GM12878 (cell line): Measurements from ENCODE around the gene TBC1D8. TPM values are rescaled to one million over a fixed set of nuclear protein-coding genes. Genes with fewer than 3 reads are reported as not detected.

Experiments
- ATAC-seq: fragments of 200-7000 bp; cut with Tn5 transposase; 3 replicates; pipeline ENCODE4 v1.9.1; 2020; ENCODE audit warnings: mild to moderate bottlenecking, moderate library complexity
- BruUV-seq: library from RNA; stranded (reverse); fragments of 400-500 nt; replicated peaks from 2 replicates; lab custom pipeline; 2021; lab: Mats Ljungman, UMichigan
- CTCF ChIA-PET: fragments of 300-600 bp; sonication (Branson Sonifier 250); formaldehyde crosslinking; extraction: SDS; loops from one replicate; lab custom pipeline; 2021; ENCODE audit warnings: inconsistent platforms; lab: Yijun Ruan, JAX
- POLR2A ChIA-PET: fragments of 350-600 bp; formaldehyde crosslinking; extraction: SDS; loops from one replicate; lab custom pipeline; 2021; ENCODE audit warnings: inconsistent platforms; lab: Charles Lee
- RAD21 ChIA-PET: fragments of 300-600 bp; sonication (Branson Sonifier 250); formaldehyde crosslinking; loops from one replicate; lab custom pipeline; 2023; ENCODE audit warnings: antibody characterized with exemption; ENCODE audit not compliant: unreplicated experiment; lab: Charles Lee
- SMC1A ChIA-PET: fragments of 300-600 bp; sonication (Branson Sonifier 250); formaldehyde crosslinking; loops from one replicate; lab custom pipeline; 2023; ENCODE audit not compliant: unreplicated experiment, uncharacterized antibody; lab: Charles Lee
- DNase-seq: peaks from one replicate; pipeline ENCODE4 v3.0.0-alpha.2; 2011; ENCODE audit warnings: low read depth, low spot score
- FAIRE-seq: peaks from 3 replicates; lab custom pipeline; 2011; peaks lifted over from hg19 to GRCh38; lab: Jason Lieb, UNC
- H2AFZ ChIP-seq: 2 replicates; pipeline ENCODE4 v1.6.0; 2011; ENCODE audit warnings: low read depth, low read length, control low read depth; ENCODE audit not compliant: control insufficient read depth
- H3K27ac ChIP-seq: 2 replicates; pipeline ENCODE4 v1.5.1; 2011; ENCODE audit warnings: control low read depth; ENCODE audit not compliant: control insufficient read depth, insufficient read depth
- H3K27me3 ChIP-seq, 2 experiments: replicated peaks in 1 of 2; 2 replicates each; pipeline versions ENCODE4 v1.6.0 to v1.6.1; 2011; ENCODE audit warnings: low read length in 1 of 2; ENCODE audit not compliant: control insufficient read depth in 2 of 2, insufficient read depth in 2 of 2
- H3K36me3 ChIP-seq, 2 experiments: 2 replicates each; pipeline ENCODE4 v1.5.1; 2011; ENCODE audit warnings: low read length in 1 of 2; ENCODE audit not compliant: control insufficient read depth in 2 of 2, insufficient read depth in 2 of 2
- H3K4me1 ChIP-seq: 2 replicates; pipeline ENCODE4 v1.6.1; 2011; ENCODE audit warnings: mild to moderate bottlenecking, low read length, moderate library complexity, mixed read lengths; ENCODE audit not compliant: control insufficient read depth, insufficient read depth
- H3K4me2 ChIP-seq: 2 replicates; pipeline ENCODE4 v1.6.0; 2011; ENCODE audit warnings: control low read depth; ENCODE audit not compliant: control insufficient read depth, insufficient read depth
- H3K4me3 ChIP-seq: fragments of 200-600 bp; sonication (generic); 2 replicates; pipeline ENCODE4 v1.5.1; 2016
- H3K79me2 ChIP-seq: 2 replicates; pipeline ENCODE4 v1.6.0; 2011; ENCODE audit warnings: low read length; ENCODE audit not compliant: control insufficient read depth, insufficient read depth
- H3K9ac ChIP-seq: 2 replicates; pipeline ENCODE4 v1.8.0; 2011; ENCODE audit warnings: low read length, control low read depth, mixed read lengths; ENCODE audit not compliant: control insufficient read depth, insufficient read depth
- H3K9me3 ChIP-seq: replicated peaks from 3 replicates; pipeline ENCODE4 v1.5.1; 2011; ENCODE audit warnings: mild to moderate bottlenecking, low read length; ENCODE audit not compliant: control insufficient read depth, insufficient read depth
- H4K20me1 ChIP-seq: 2 replicates; pipeline ENCODE4 v1.6.0; 2011; ENCODE audit not compliant: control insufficient read depth, insufficient read depth
- CREM ChIP-seq: IDR thresholded peaks from 2 replicates; pipeline ENCODE4 v1.6.1; 2014; ENCODE audit warnings: antibody characterized with exemption, low read depth
- FOXK2 ChIP-seq: fragments of 450-650 bp; IDR thresholded peaks from 2 replicates; pipeline ENCODE4 v1.6.1; 2017; ENCODE audit warnings: mild to moderate bottlenecking, moderate library complexity
- RELA ChIP-seq: fragments of 450-650 bp; IDR thresholded peaks from 2 replicates; pipeline ENCODE4 v1.8.0; 2014; ENCODE audit warnings: borderline replicate concordance; ENCODE audit not compliant: partially characterized antibody
- SUPT20H ChIP-seq: IDR thresholded peaks from 2 replicates; pipeline ENCODE4 v1.6.1; 2011; ENCODE audit warnings: low read depth, mild to moderate bottlenecking, low read length, moderate library complexity, borderline replicate concordance; ENCODE audit not compliant: control insufficient read depth
- USF1 ChIP-seq: IDR thresholded peaks from 2 replicates; pipeline ENCODE4 v1.6.1; 2011; ENCODE audit warnings: borderline replicate concordance, low read depth, mild to moderate bottlenecking, moderate library complexity, mixed read lengths, low read length; ENCODE audit not compliant: insufficient read depth; ENCODE audit errors: extremely low read length
- ZNF384 ChIP-seq: IDR thresholded peaks from 2 replicates; pipeline ENCODE4 v1.6.1; 2012; ENCODE audit warnings: low read depth, mild to moderate bottlenecking, low read length, improper control_type of control experiment, borderline replicate concordance
- ZZZ3 ChIP-seq: IDR thresholded peaks from 2 replicates; pipeline ENCODE4 v1.6.1; 2011; ENCODE audit warnings: low read depth; ENCODE audit not compliant: control insufficient read depth, insufficient read length
- WGBS: methylation state at CpG from one replicate; pipeline ENCODE4 v1.1.6; 2016; ENCODE audit warnings: low lambda C conversion rate; ENCODE audit not compliant: insufficient replicate concordance, insufficient coverage; ENCODE audit errors: missing lambda C conversion rate; 5-methylcytosine and 5-hydroxymethylcytosine counted together
- in situ Hi-C: fragments of 300-500 bp; cut with MboI; formaldehyde crosslinking; loops from 9 replicates; pipeline ENCODE4 v1.14.3; 2018; ENCODE audit warnings: mixed read lengths
- intact Hi-C: fragments of 100-400 bp; cut with micrococcal nuclease; formaldehyde crosslinking; loops from one replicate; pipeline ENCODE4 v1.14.2; 2022; ENCODE audit not compliant: unreplicated experiment
- polyA plus RNA-seq, 11 experiments: library from polyadenylated mRNA; depleted of rRNA in 4 of 11; unstranded in 6 of 11; stranded (reverse) in 5 of 11; fragments of >200 nt; fragmentation: Nextera tagmentation in 4 of 11; fragmentation: Illumina TruSeq in 1 of 11; extraction: Ambion mirVana in 4 of 11; extraction: Trizol in 1 of 11; gene quantifications; 1 replicate in 1 of 11; 2 replicates in 10 of 11; pipeline versions ENCODE4 v1.2.1 to v1.2.3, GENCODE V29; 2011 to 2016; ENCODE audit warnings: inconsistent platforms in 2 of 11, missing spikeins in 2 of 11, low read depth in 1 of 11
- total RNA-seq, 4 experiments: library from RNA; depleted of rRNA in 3 of 4; stranded (reverse); fragments of >200 nt in 3 of 4; fragmentation: Illumina TruSeq in 1 of 4; extraction: Trizol in 1 of 4; gene quantifications; 2 replicates each; pipeline versions ENCODE4 v1.2.1 to v1.2.3, GENCODE V29; 2013 to 2021
- TF ChIP-seq, protein P1 (sequence below): IDR thresholded peaks from 2 replicates; pipeline ENCODE4 v1.6.1; 2012; ENCODE audit warnings: improper control_type of control experiment, low read depth, low read length; ENCODE audit not compliant: insufficient replicate concordance
- TF ChIP-seq, protein P2 (sequence below): fragments of 450-650 bp; IDR thresholded peaks from 2 replicates; pipeline ENCODE4 v1.6.1; 2018; ENCODE audit warnings: mild to moderate bottlenecking, low read depth, moderate library complexity; ENCODE audit not compliant: partially characterized antibody
- TF ChIP-seq, protein P3 (sequence below): fragments of 450-650 bp; IDR thresholded peaks from 2 replicates; pipeline ENCODE4 v1.6.1; 2017; ENCODE audit warnings: mild to moderate bottlenecking
- TF ChIP-seq, protein P4 (sequence below): fragments of 450-650 bp; IDR thresholded peaks from 2 replicates; pipeline ENCODE4 v1.6.1; 2016; ENCODE audit warnings: mild to moderate bottlenecking

TBC1D8 gene
- total and polyA plus RNA-seq, 10 of the 15 experiments (the other 5 are each of a cell fraction or from before 2014, with no cell fraction given): 0.80 to 4.9 (median 4.4) TPM

- H3K79me2 ChIP-seq: no peaks in the 10 kb centered on the region
- no peak overlapping the region for H3K9ac ChIP-seq
- ChIA-PET POLR2A (no interaction called here), CTCF (interaction anchor here (0.6 kb wide), 1 partner anchor 57 kb away, joined by 3 read pairs; no protein-coding TSS in a partner anchor), RAD21 (no interaction called here), SMC1A (no interaction called here)
- no peak for DNase-seq
- no peak for FAIRE-seq
- H3K36me3 ChIP-seq: no peaks in the 10 kb centered on the region
- H3K27ac ChIP-seq: no peak overlapping the region
- 50% methylated on average over 2 of the region's 2 CpGs for WGBS
- H4K20me1 ChIP-seq: peaks cover 3% of the 10 kb centered on the region; the same call in 1 of the 2 replicates
- BruUV-seq: no TSS peak
- in situ Hi-C loops: loop anchor here (5.0 to 10.0 kb wide), 4 partner anchors 246 to 716 kb away; no protein-coding TSS in a partner anchor
- H2AFZ ChIP-seq: no peak overlapping the region
- peaks cover 0 to 1% of the 10 kb centered on the region in 2 experiments; a peak in 1 of 4 replicates for H3K27me3 ChIP-seq
- H3K4me3 ChIP-seq: no peak overlapping the region
- ATAC-seq: no peak
- no peaks in the 10 kb centered on the region for H3K9me3 ChIP-seq
- intact Hi-C loops: no loop called here
- H3K4me2 ChIP-seq: no peak overlapping the region
- H3K4me1 ChIP-seq: peaks cover 14% of the 10 kb centered on the region
- TF ChIP-seq USF1 (no peak), ZZZ3 (no peak), FOXK2 (no peak), RELA (no peak), CREM (no peak), SUPT20H (no peak), ZNF384 (no peak)
- TF ChIP-seq, protein P1, sequence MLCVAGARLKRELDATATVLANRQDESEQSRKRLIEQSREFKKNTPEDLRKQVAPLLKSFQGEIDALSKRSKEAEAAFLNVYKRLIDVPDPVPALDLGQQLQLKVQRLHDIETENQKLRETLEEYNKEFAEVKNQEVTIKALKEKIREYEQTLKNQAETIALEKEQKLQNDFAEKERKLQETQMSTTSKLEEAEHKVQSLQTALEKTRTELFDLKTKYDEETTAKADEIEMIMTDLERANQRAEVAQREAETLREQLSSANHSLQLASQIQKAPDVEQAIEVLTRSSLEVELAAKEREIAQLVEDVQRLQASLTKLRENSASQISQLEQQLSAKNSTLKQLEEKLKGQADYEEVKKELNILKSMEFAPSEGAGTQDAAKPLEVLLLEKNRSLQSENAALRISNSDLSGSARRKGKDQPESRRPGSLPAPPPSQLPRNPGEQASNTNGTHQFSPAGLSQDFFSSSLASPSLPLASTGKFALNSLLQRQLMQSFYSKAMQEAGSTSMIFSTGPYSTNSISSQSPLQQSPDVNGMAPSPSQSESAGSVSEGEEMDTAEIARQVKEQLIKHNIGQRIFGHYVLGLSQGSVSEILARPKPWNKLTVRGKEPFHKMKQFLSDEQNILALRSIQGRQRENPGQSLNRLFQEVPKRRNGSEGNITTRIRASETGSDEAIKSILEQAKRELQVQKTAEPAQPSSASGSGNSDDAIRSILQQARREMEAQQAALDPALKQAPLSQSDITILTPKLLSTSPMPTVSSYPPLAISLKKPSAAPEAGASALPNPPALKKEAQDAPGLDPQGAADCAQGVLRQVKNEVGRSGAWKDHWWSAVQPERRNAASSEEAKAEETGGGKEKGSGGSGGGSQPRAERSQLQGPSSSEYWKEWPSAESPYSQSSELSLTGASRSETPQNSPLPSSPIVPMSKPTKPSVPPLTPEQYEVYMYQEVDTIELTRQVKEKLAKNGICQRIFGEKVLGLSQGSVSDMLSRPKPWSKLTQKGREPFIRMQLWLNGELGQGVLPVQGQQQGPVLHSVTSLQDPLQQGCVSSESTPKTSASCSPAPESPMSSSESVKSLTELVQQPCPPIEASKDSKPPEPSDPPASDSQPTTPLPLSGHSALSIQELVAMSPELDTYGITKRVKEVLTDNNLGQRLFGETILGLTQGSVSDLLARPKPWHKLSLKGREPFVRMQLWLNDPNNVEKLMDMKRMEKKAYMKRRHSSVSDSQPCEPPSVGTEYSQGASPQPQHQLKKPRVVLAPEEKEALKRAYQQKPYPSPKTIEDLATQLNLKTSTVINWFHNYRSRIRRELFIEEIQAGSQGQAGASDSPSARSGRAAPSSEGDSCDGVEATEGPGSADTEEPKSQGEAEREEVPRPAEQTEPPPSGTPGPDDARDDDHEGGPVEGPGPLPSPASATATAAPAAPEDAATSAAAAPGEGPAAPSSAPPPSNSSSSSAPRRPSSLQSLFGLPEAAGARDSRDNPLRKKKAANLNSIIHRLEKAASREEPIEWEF: no peak
- TF ChIP-seq, protein P2, sequence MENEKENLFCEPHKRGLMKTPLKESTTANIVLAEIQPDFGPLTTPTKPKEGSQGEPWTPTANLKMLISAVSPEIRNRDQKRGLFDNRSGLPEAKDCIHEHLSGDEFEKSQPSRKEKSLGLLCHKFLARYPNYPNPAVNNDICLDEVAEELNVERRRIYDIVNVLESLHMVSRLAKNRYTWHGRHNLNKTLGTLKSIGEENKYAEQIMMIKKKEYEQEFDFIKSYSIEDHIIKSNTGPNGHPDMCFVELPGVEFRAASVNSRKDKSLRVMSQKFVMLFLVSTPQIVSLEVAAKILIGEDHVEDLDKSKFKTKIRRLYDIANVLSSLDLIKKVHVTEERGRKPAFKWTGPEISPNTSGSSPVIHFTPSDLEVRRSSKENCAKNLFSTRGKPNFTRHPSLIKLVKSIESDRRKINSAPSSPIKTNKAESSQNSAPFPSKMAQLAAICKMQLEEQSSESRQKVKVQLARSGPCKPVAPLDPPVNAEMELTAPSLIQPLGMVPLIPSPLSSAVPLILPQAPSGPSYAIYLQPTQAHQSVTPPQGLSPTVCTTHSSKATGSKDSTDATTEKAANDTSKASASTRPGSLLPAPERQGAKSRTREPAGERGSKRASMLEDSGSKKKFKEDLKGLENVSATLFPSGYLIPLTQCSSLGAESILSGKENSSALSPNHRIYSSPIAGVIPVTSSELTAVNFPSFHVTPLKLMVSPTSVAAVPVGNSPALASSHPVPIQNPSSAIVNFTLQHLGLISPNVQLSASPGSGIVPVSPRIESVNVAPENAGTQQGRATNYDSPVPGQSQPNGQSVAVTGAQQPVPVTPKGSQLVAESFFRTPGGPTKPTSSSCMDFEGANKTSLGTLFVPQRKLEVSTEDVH: no peak
- TF ChIP-seq, protein P3, sequence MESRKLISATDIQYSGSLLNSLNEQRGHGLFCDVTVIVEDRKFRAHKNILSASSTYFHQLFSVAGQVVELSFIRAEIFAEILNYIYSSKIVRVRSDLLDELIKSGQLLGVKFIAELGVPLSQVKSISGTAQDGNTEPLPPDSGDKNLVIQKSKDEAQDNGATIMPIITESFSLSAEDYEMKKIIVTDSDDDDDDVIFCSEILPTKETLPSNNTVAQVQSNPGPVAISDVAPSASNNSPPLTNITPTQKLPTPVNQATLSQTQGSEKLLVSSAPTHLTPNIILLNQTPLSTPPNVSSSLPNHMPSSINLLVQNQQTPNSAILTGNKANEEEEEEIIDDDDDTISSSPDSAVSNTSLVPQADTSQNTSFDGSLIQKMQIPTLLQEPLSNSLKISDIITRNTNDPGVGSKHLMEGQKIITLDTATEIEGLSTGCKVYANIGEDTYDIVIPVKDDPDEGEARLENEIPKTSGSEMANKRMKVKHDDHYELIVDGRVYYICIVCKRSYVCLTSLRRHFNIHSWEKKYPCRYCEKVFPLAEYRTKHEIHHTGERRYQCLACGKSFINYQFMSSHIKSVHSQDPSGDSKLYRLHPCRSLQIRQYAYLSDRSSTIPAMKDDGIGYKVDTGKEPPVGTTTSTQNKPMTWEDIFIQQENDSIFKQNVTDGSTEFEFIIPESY: no peak
- TF ChIP-seq, protein P4, sequence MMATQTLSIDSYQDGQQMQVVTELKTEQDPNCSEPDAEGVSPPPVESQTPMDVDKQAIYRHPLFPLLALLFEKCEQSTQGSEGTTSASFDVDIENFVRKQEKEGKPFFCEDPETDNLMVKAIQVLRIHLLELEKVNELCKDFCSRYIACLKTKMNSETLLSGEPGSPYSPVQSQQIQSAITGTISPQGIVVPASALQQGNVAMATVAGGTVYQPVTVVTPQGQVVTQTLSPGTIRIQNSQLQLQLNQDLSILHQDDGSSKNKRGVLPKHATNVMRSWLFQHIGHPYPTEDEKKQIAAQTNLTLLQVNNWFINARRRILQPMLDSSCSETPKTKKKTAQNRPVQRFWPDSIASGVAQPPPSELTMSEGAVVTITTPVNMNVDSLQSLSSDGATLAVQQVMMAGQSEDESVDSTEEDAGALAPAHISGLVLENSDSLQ: no peak
Observed at GRCh38 chr2:100981011-100981410, 170.2 kb downstream of the TBC1D8 start.
